ENCODE data around the gene UROD.

UROD gene

DNA sequence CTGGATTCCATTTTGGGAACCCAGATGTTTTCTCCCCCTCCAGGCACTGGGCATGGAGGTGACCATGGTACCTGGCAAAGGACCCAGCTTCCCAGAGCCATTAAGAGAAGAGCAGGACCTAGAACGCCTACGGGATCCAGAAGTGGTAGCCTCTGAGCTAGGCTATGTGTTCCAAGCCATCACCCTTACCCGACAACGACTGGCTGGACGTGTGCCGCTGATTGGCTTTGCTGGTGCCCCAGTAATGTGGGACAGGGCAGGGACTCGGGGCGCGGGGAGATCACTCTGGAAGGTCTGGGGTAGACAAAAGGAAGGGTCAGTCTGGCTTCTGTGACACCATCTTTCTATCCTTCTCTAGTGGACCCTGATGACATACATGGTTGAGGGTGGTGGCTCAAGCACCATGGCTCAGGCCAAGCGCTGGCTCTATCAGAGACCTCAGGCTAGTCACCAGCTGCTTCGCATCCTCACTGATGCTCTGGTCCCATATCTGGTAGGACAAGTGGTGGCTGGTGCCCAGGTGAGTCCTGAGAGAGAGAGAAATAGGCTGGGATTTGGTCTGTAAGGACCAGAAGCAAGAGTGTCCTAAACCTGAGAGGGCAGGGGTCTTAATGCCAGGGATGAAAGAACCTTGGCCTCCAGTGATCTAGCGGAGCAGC, 1.6 kb downstream of the UROD start:
- no peak for TF ChIP-seq POLR2A (IDR thresholded peaks at IDR 0.05; ENCODE audit: low read depth, low read length)
- no peak for DNase-seq (ENCODE audit: insufficient read length, low spot score)
- FAIRE-seq = no peak

DNA sequence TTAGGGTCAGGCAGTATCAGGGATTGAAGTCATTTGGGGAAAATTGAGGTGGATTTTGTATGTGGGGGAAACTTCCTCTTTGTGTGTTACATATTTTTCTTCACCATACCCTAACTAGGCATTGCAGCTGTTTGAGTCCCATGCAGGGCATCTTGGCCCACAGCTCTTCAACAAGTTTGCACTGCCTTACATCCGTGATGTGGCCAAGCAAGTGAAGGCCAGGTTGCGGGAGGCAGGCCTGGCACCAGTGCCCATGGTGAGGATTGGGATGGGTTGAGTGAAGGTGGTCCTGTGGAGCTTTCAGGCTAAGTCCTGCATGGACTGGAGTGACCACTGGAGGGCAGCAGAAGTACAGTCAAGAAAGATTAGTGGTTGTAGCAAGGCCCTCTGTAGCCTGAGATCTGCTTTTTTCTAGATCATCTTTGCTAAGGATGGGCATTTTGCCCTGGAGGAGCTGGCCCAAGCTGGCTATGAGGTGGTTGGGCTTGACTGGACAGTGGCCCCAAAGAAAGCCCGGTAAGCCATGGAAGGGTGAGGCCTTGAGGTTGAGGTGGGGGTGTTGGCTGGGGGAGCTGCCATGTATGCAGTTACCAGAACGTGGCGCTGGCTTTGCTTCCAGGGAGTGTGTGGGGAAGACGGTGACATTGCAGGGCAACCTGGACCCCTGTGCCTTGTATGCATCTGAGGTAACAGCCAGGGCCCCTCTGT, 2.4 kb downstream of the UROD start:
- DNase-seq (ENCODE audit: insufficient read length, low spot score) = peak; percentile 58
- TF ChIP-seq POLR2A (IDR thresholded peaks at IDR 0.05; ENCODE audit: low read depth, low read length) = no peak
- FAIRE-seq = no peak

DNA sequence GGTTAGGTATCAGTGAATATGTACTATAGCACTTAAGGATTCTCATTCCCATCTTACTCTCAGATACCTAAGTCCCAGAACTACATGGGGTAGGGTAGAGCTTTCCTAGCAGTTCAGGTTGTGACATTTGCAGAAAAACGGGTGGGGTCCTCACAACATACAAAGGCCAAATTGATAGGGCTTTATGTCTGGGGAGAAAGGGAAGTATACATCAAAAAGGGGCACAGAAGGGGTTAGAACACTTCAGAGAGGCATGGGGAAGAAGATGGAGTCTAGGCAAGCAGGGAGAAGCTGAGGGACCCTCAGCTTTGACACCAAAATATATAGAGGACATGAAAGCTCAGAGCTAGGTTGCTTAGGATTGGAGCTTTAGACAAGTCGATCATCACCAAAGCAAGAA, 3.6 kb downstream of the UROD start:
- DNase-seq (ENCODE audit: insufficient read length, low spot score) = no peak
- FAIRE-seq = no peak
- no peak for TF ChIP-seq POLR2A (IDR thresholded peaks at IDR 0.05; ENCODE audit: low read depth, low read length)

DNA sequence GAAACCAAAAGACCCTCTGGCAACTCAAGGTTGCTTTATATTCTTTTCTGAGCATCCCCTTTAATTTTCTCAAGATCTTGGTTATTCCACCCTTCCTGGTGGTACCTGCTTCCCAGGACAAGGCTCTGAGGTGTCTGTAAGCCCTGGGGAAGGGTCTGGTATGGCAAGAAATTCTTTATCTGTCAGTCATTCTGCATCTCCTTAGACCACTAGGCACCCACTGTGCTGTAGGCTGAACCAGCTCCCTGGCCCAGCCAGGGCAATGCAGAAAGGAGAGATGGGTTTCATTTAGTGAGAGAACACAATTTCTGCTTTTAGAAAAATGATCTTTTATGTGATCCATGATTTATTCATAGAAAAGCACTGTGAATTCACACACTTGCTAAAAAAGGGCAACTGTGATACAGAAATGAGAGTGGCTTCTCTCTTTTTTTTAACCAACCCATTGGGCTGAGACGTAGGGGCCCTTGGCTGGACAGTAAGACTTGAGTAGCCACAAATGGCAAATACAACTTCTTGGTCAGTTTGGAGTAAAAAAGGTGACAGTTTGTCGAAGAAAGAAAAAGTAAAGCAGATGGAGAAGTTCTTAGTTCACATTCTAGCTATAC, 4.1 kb downstream of the UROD start:
- FAIRE-seq = no peak
- no peak for TF ChIP-seq POLR2A (IDR thresholded peaks at IDR 0.05; ENCODE audit: low read depth, low read length)
- DNase-seq (ENCODE audit: insufficient read length, low spot score) = no peak

DNA sequence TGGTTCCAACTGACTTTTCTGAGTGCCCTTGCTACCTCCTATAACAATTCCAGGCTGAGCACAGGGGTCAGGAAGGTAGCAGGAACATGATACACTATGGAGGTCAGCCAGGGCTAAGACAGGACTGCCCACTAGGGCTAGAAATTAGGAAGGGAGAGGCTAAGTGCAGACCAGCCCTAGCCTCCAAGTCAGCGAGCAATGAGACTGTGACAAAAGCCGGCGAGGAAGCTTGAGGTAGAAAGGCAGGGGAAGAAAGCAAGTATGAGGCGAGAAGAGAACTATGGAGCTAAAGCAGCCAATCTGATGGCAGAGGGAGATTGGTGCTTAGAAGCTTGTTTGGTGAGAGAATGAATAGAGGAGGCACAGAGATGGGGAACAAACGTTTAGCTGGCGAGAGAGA, 4.7 kb downstream of the UROD start:
- no peak for TF ChIP-seq POLR2A (IDR thresholded peaks at IDR 0.05; ENCODE audit: low read depth, low read length)
- DNase-seq (ENCODE audit: insufficient read length, low spot score) (no peak), FAIRE-seq (no peak)

DNA sequence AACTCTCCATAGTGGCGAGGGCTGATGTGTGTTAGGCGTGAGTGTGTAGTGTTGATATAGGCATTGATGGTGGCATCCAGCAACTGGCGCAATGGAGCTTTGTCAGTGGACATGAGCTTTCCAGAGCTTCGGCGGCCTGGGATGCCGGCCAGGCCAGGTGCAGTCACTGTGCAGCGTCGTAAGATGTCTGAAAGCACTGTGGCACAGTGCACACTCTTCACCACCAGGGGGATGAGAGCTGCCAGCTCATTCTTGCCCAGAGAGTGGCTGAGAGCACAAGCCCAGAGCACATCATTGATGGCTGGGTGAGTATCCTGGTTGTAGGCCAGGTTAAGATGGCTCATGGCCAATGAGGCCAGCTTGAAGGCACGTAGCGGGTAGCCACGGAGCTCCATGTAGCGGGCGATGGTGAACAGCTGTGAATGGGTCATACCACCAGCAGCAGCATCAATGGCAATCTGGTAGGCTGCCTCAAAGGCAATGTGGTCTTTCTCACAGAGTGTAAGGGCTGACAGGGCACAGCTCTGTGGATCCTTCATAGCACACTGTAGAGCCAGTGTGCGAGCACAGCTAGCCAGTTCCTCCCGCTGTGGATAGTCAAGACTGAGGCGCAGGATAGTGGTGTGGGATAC, 6.7 kb downstream of the UROD start:
- FAIRE-seq (peak; percentile 50), DNase-seq (ENCODE audit: insufficient read length, low spot score) (peak; percentile 35)
- TF ChIP-seq POLR2A (IDR thresholded peaks at IDR 0.05; ENCODE audit: low read depth, low read length) = no peak

DNA sequence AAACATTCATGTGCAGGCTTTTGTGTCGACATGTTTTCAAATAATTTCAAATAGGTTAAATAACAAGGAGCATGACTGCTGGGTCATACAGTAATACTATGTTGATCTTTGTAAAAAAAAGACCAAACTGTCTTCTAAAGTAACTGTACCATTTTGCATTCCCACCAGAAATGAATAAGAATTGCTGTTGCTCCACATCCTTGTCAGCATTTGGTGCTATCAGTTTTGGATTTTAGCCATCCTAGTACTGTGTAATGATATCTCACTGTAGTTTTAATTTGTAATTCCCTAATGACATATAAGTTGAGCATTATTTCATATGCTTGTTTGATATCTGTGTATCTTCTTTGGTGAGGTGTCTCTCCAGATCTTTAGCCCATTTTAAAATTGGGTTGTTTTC, 11.6 kb downstream of the UROD start:
- FAIRE-seq (no peak), DNase-seq (ENCODE audit: insufficient read length, low spot score) (no peak)
- TF ChIP-seq POLR2A (IDR thresholded peaks at IDR 0.05; ENCODE audit: low read depth, low read length) = no peak

DNA sequence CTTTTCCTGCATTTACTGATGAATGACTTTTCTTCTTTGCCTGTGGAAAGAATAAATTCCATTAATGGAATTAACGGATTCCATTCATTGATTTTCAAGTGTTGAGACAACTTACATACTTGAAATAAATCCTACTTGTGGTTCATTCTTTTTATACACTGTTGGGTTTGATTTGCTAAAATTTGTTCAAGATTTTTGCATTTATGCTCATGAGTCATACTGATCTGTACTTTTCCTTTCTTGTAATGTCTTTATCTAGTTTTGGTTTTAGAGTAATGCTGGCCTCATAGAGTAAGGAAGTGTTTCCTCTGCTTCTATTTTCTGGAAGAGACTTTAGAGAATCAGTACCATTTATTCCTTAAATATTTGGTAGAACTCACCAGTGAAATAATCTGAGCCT, 14.4 kb downstream of the UROD start:
- no peak for DNase-seq (ENCODE audit: insufficient read length, low spot score)
- TF ChIP-seq POLR2A (IDR thresholded peaks at IDR 0.05; ENCODE audit: low read depth, low read length) = no peak
- FAIRE-seq = no peak

DNA sequence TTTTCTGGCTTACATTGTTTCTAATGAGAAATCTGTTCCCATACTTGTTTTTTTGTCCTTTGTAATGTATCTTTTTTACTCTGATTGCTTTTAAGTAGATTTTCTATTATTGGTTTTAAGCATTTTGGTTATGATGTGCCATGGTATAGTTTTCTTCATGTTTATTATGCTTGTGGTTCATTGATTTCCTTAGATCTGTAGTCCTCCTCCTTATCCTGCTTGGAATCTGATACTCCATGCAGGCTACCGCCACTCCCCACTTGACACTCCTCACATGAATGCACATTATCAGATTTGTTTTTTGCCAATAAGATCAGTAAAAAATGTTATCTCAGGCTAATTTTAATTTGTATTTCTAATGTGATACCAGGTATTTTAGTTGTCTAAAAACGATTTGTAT, 20.8 kb downstream of the UROD start:
- no peak for TF ChIP-seq POLR2A (IDR thresholded peaks at IDR 0.05; ENCODE audit: low read depth, low read length)
- DNase-seq (ENCODE audit: insufficient read length, low spot score) (no peak), FAIRE-seq (no peak)

DNA sequence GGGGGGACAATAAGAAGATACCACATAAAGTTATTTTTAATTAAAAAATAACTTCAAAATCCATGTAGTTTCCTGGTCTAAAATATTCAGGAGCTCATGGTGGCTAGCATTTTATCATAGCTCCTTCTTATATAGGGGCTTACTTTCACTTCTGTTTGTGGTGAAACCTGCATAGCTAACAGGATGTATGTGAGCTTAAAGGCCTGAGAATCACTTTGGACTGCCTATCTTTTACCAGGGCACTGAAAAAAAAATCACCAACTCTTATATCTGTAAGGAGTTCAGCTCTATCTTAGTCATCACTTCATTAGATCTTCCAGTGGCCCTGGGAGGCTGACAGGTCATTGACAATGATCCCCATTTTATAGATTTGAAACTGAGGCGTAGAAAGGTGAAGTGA, 21.3 kb downstream of the UROD start:
- TF ChIP-seq POLR2A (IDR thresholded peaks at IDR 0.05; ENCODE audit: low read depth, low read length) = no peak
- DNase-seq (ENCODE audit: insufficient read length, low spot score) (no peak), FAIRE-seq (no peak)

DNA sequence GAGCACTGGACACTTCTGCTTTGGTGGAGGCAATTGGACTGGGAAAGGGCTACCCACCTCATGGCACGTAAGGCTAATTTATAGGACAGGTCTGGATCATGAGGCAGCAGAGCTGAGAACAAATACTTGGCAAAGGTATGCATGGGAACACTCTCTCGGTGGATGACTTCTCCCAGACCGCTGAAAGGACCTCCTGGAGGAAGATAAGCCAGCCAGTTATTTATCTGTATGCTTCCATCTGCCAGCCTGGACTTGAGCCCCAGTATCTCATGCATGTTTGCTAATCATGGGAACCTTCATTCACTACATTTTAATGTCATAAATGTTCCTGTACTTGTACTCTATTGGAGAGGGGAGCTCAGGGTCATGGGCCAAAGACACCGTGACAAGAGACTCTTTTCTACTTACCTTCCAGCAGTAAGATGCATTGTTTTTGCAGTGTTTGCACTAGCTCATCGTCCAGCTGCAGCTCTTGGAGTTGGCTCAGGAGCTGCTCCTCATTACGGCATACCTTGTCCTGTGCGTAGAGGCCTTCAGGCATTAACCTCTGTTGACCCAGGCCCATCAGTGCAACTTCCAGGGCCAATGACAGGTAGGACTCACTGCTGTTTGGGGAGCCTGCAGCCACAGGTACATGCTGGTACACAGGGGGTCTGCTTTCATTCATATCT, 23.7 kb downstream of the UROD start:
- DNase-seq (ENCODE audit: insufficient read length, low spot score) = no peak
- no peak for FAIRE-seq
- no peak for TF ChIP-seq POLR2A (IDR thresholded peaks at IDR 0.05; ENCODE audit: low read depth, low read length)

DNA sequence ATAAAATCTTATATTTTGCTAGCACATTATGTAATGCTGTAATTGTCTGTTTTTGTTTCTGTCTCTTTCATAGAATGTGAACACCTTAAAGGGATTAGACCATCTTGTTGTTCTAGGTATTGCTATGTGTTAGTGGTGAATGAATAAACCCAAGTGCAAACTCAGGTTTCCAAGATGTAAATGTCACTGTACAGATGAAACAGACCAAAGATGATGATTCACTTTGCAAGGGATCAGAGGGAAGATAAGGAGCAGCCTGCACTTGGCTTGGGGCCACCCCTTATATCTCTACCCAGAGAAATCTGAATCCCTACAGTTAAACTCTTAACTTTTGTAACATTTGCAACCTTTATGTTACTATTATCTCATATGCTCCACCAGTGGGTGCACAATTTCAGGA, 25.4 kb downstream of the UROD start:
- DNase-seq (ENCODE audit: insufficient read length, low spot score) = no peak
- TF ChIP-seq POLR2A (IDR thresholded peaks at IDR 0.05; ENCODE audit: low read depth, low read length) = no peak
- FAIRE-seq = peak; percentile 68

DNA sequence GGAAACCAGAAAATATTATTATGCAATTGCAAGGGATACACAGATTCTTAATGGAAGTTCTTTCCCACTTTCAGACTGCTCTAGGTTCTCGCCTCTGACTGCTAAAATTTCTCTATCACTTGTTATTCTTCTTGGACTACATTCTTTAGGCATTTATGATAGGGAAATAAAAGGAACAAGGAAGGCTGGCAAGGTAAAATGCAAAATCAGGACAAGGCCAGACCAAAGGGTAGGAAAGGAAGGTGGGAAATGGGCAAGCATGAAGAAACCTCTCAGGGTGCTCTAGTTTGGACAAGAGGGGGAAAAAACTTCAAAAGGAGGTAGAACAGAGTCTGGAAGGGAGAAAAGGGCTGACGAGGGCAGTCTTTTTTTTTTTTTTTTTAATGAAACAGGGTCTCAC, 26.2 kb downstream of the UROD start:
- DNase-seq (ENCODE audit: insufficient read length, low spot score) (no peak), FAIRE-seq (no peak)
- no peak for TF ChIP-seq POLR2A (IDR thresholded peaks at IDR 0.05; ENCODE audit: low read depth, low read length)

Measured in H54 (cell line).